ENCODE results near the gene CAMTA1. TPM values are rescaled to one million over a fixed set of nuclear protein-coding genes. Genes with fewer than 3 reads are reported as not detected.

The CAMTA1 gene
- total RNA-seq, 2 donors from 2014 or later = 105 to 113 TPM

GRCh38 chr1:7224081-7224534 is 438.9 kb downstream of the CAMTA1 start:
- no peaks in the 10 kb centered on the region for H3K27me3 ChIP-seq (replicated peaks; ENCODE audit: insufficient read depth)
- H3K4me1 ChIP-seq (ENCODE audit: control insufficient read depth in 1 of 2, low read depth in 2 of 2) = peaks cover 0 to 4% of the 10 kb centered on the region in 2 donors
- ATAC-seq (ENCODE audit: insufficient number of reproducible peaks, low FRiP score, low read depth) (no peak), DNase-seq (ENCODE audit: low spot score) (no peak)
- H3K9me3 ChIP-seq = no peaks in the 10 kb centered on the region
- no peak overlapping the region for H3K4me3 ChIP-seq
- H3K36me3 ChIP-seq = no peaks in the 10 kb centered on the region
- H3K27ac ChIP-seq = no peak overlapping the region
- TF ChIP-seq, protein P1, sequence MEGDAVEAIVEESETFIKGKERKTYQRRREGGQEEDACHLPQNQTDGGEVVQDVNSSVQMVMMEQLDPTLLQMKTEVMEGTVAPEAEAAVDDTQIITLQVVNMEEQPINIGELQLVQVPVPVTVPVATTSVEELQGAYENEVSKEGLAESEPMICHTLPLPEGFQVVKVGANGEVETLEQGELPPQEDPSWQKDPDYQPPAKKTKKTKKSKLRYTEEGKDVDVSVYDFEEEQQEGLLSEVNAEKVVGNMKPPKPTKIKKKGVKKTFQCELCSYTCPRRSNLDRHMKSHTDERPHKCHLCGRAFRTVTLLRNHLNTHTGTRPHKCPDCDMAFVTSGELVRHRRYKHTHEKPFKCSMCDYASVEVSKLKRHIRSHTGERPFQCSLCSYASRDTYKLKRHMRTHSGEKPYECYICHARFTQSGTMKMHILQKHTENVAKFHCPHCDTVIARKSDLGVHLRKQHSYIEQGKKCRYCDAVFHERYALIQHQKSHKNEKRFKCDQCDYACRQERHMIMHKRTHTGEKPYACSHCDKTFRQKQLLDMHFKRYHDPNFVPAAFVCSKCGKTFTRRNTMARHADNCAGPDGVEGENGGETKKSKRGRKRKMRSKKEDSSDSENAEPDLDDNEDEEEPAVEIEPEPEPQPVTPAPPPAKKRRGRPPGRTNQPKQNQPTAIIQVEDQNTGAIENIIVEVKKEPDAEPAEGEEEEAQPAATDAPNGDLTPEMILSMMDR (IDR thresholded peaks at IDR 0.05) = no peak

DNA sequence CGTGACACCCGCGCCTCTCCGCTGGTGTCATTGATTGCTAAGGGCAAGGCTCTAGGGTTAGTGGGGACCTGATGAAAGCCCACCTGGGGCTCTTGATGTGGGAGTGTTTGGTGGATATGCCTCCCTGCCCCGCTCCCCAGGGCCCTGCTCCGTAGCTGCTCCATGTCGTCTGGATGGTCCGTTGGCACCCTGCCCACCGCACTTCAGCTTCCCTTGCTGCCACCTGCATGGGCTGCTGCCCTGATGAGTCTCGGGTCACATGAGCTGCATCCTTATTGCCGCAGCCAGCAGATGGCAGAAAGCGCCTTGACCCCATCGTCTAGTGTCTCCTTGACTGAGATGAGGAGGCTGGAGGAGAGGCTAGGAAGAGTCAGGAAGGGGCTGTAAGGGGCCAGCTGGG is 439.4 kb downstream of the CAMTA1 start:
- TF ChIP-seq, protein P1 (IDR thresholded peaks at IDR 0.05) = no peak
- DNase-seq (ENCODE audit: low spot score) = no peak
- no peak for ATAC-seq (ENCODE audit: insufficient number of reproducible peaks, low FRiP score, low read depth)

DNA sequence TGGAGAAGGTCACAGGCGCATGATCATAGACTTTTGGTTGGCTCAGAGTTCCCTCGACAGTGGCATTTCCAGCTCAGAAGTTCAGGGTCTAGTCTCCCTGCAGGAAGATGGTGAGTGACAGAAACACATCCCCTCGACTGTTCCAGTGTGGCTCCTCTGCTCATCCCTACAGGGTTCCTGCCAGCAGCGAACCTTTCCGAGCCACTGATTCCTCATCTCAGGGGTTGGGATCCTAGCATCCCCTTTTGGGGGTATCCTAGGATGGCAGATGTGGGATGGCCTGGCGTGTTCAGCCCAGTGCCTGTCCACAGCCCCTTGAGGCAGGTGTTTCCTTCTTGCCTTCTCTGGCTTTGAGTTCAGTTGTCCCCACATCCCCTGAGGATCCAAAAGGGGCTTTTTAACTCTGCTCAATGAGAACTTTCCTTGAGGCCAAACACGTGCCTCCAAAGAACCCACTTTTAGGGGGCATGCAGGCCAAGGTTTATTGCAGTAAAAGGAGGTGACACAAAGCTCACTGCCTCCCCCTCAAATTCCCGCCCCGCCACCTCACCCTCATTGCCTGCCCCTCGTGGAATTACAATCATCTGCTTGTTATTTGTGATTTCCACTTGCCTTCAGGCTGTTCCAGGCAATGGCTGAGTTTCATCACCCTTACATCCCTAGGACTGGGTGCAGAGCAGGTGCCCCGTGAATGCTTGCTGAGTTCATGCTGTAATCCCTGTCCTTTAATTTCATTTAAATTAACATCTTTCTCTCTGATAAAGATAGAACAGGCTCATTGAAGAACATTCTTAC is 440.7 kb downstream of the CAMTA1 start:
- H3K27ac ChIP-seq = no peak overlapping the region
- H3K9me3 ChIP-seq = no peaks in the 10 kb centered on the region
- peaks cover 0 to 4% of the 10 kb centered on the region in 2 donors for H3K4me1 ChIP-seq (ENCODE audit: control insufficient read depth in 1 of 2, low read depth in 2 of 2)
- no peaks in the 10 kb centered on the region for H3K36me3 ChIP-seq
- no peak overlapping the region for H3K4me3 ChIP-seq
- TF ChIP-seq, protein P1 (IDR thresholded peaks at IDR 0.05) = no peak
- no peak for ATAC-seq (ENCODE audit: insufficient number of reproducible peaks, low FRiP score, low read depth)
- no peaks in the 10 kb centered on the region for H3K27me3 ChIP-seq (replicated peaks; ENCODE audit: insufficient read depth)
- DNase-seq (ENCODE audit: low spot score) = no peak

More for the DNA sequence above, 439.4 kb downstream of the CAMTA1 start:
- no peaks in the 10 kb centered on the region for H3K9me3 ChIP-seq
- H3K4me3 ChIP-seq = no peak overlapping the region
- no peaks in the 10 kb centered on the region for H3K36me3 ChIP-seq
- H3K27ac ChIP-seq = no peak overlapping the region
- H3K27me3 ChIP-seq (replicated peaks; ENCODE audit: insufficient read depth) = no peaks in the 10 kb centered on the region
- H3K4me1 ChIP-seq (ENCODE audit: control insufficient read depth in 1 of 2, low read depth in 2 of 2) = peaks cover 0 to 4% of the 10 kb centered on the region in 2 donors

DNA sequence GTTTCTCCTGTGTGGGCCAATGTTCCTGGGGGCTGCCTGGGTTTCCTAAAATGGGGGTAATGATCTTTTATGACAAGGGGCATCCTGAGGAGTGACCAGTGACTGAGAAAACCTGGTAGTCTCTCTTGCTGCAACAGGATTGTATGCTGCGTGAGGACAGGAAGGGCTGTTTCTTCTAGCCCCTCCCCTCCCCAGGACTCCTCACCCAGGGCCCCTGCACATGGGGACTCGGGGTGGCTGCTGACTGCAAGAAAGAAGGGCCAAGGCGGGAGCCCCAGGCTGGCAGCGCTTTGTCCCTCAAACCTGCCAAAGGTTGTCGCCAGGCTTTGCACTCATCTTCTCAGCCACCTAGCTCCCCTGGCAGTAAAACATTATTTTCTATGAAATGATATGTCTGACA is 442.4 kb downstream of the CAMTA1 start:
- TF ChIP-seq, protein P1 (IDR thresholded peaks at IDR 0.05) = no peak
- H3K4me1 ChIP-seq (ENCODE audit: control insufficient read depth in 1 of 2, low read depth in 2 of 2) = peaks cover 0 to 4% of the 10 kb centered on the region in 2 donors
- H3K9me3 ChIP-seq = no peaks in the 10 kb centered on the region
- H3K4me3 ChIP-seq = no peak overlapping the region
- no peaks in the 10 kb centered on the region for H3K36me3 ChIP-seq
- ATAC-seq (ENCODE audit: insufficient number of reproducible peaks, low FRiP score, low read depth) (no peak), DNase-seq (ENCODE audit: low spot score) (no peak)
- no peak overlapping the region for H3K27ac ChIP-seq
- H3K27me3 ChIP-seq (replicated peaks; ENCODE audit: insufficient read depth) = no peaks in the 10 kb centered on the region

GRCh38 chr1:7228252-7228961 is 443.2 kb downstream of the CAMTA1 start:
- Histone ChIP-seq H3K36me3 (no peaks in the 10 kb centered on the region), H3K9me3 (no peaks in the 10 kb centered on the region), H3K27ac (no peak overlapping the region), H3K27me3 (replicated peaks; ENCODE audit: insufficient read depth) (no peaks in the 10 kb centered on the region), H3K4me3 (no peak overlapping the region), H3K4me1 (ENCODE audit: control insufficient read depth in 1 of 2, low read depth in 2 of 2) (peaks cover 0 to 4% of the 10 kb centered on the region in 2 donors)
- ATAC-seq (ENCODE audit: insufficient number of reproducible peaks, low FRiP score, low read depth) = no peak
- DNase-seq (ENCODE audit: low spot score) = no peak
- TF ChIP-seq, protein P1 (IDR thresholded peaks at IDR 0.05) = no peak
